K562 (cell line): ENCODE measurements around the gene WWOX. TPM values are rescaled to one million over a fixed set of nuclear protein-coding genes. Genes with fewer than 3 reads are reported as not detected.

Experiments used
- ATAC-seq: fragments of 200-7000 bp; cut with Tn5 transposase; 3 replicates; pipeline ENCODE4 v1.9.1; 2020; ENCODE audit warnings: moderate library complexity
- BruUV-seq: library from RNA; stranded (reverse); fragments of 400-500 nt; replicated peaks from 2 replicates; lab custom pipeline; 2021; lab: Mats Ljungman, UMichigan
- CTCF ChIA-PET: fragments of 300-600 bp; formaldehyde crosslinking; extraction: SDS; loops from one replicate; lab custom pipeline; 2021; ENCODE audit warnings: low intra/inter-chr PET ratio; lab: Yijun Ruan, JAX
- POLR2A ChIA-PET: fragments of 300-600, 350-650 bp; sonication (Branson Sonifier 250); formaldehyde crosslinking; extraction: SDS; loops from one replicate; lab custom pipeline; 2021; ENCODE audit warnings: antibody characterized with exemption, inconsistent platforms; lab: Yijun Ruan, JAX
- DNase-seq, 4 experiments: peaks; one replicate each; pipeline versions ENCODE4 v3.0.0 to v3.0.0-alpha.2; 2011 to 2018; ENCODE audit warnings: low spot score in 3 of 4, mixed read lengths in 3 of 4; ENCODE audit errors: extremely low read depth in 1 of 4
- FAIRE-seq: peaks from 2 replicates; lab custom pipeline; 2011; peaks lifted over from hg19 to GRCh38; lab: Jason Lieb, UNC
- H2AFZ ChIP-seq: 2 replicates; pipeline ENCODE4 v1.6.0; 2011; ENCODE audit warnings: low read depth, low read length, control low read depth, inconsistent platforms
- H3K27ac ChIP-seq: fragments of 200-600 bp; 3 replicates; pipeline ENCODE4 v1.8.0; 2011; ENCODE audit warnings: low read depth, mild to moderate bottlenecking, control low read depth, inconsistent platforms, low read length, moderate library complexity, mixed read lengths; ENCODE audit errors: extremely low read depth
- H3K27me3 ChIP-seq, 2 experiments: fragments of 300-600 bp in 1 of 2; 2 replicates in 1 of 2; 3 replicates in 1 of 2; pipeline versions ENCODE4 v1.6.0 to v1.8.0; 2011; ENCODE audit warnings: inconsistent platforms in 2 of 2, low read length in 2 of 2, mild to moderate bottlenecking in 1 of 2, mixed read lengths in 1 of 2, moderate library complexity in 1 of 2; ENCODE audit not compliant: control insufficient read depth in 2 of 2, insufficient read depth in 2 of 2
- H3K36me3 ChIP-seq: fragments of 300-600 bp; 3 replicates; pipeline ENCODE4 v1.8.0; 2011; ENCODE audit warnings: mild to moderate bottlenecking, low read length, inconsistent platforms; ENCODE audit not compliant: control insufficient read depth, insufficient read depth
- H3K4me1 ChIP-seq, 2 experiments: fragments of 200-600 bp in 1 of 2; replicated peaks in 1 of 2; 2 replicates in 1 of 2; 3 replicates in 1 of 2; pipeline versions ENCODE4 v1.5.1 to v1.8.0; 2011; ENCODE audit warnings: inconsistent platforms in 2 of 2, low read length in 2 of 2, mild to moderate bottlenecking in 1 of 2, mixed read lengths in 1 of 2, moderate library complexity in 1 of 2; ENCODE audit not compliant: control insufficient read depth in 2 of 2, insufficient read depth in 2 of 2
- H3K4me2 ChIP-seq: 2 replicates; pipeline ENCODE4 v1.6.1; 2011; ENCODE audit warnings: low read length, control low read depth, inconsistent platforms, mixed read lengths; ENCODE audit not compliant: insufficient read depth
- H3K4me3 ChIP-seq: fragments of 200-600 bp; sonication (generic), shearing (Covaris generic); 2 replicates; pipeline ENCODE4 v1.5.1; 2016; ENCODE audit warnings: control low read depth, inconsistent platforms
- H3K79me2 ChIP-seq: fragments of 200-600 bp; 3 replicates; pipeline ENCODE4 v1.8.0; 2011; ENCODE audit warnings: low read length, inconsistent platforms; ENCODE audit not compliant: control insufficient read depth, insufficient read depth
- H3K9ac ChIP-seq, 2 experiments: 2 replicates each; pipeline versions ENCODE4 v1.6.0 to v1.6.1; 2011; ENCODE audit warnings: low read depth in 2 of 2, low read length in 2 of 2, control low read depth in 1 of 2, inconsistent platforms in 1 of 2, mild to moderate bottlenecking in 1 of 2, mixed read lengths in 1 of 2; ENCODE audit not compliant: insufficient read depth in 1 of 2
- H3K9me1 ChIP-seq: one replicate; pipeline ENCODE4 v1.6.0; 2011; ENCODE audit warnings: inconsistent platforms, mild to moderate bottlenecking, low read length, moderate library complexity; ENCODE audit not compliant: control insufficient read depth, insufficient read depth
- H3K9me3 ChIP-seq: replicated peaks from 2 replicates; pipeline ENCODE4 v1.5.1; 2011; ENCODE audit warnings: low read depth, low read length, inconsistent platforms; ENCODE audit not compliant: control insufficient read depth, insufficient read depth
- H4K20me1 ChIP-seq: replicated peaks from 2 replicates; pipeline ENCODE4 v1.6.1; 2011; ENCODE audit warnings: low read length, inconsistent platforms, mixed read lengths; ENCODE audit not compliant: control insufficient read depth, insufficient read depth
- ATF1 ChIP-seq, 2 experiments: fragments of 450-650 bp in 1 of 2; IDR thresholded peaks; 2 replicates each; pipeline ENCODE4 v1.6.1; 2016; ENCODE audit warnings: missing compliant biosample characterization in 1 of 2, missing genetic modification characterization in 1 of 2
- ATF3 ChIP-seq, 2 experiments: fragments of 450-650 bp in 1 of 2; sonication (generic) in 1 of 2; formaldehyde crosslinking in 1 of 2; IDR thresholded peaks in 1 of 2; conservative IDR thresholded peaks in 1 of 2; 2 replicates each; pipeline versions ENCODE4 v1.6.1 to v1.8.1; 2016 to 2023; ENCODE audit warnings: mild to moderate bottlenecking in 2 of 2, moderate library complexity in 2 of 2, inconsistent platforms in 1 of 2, missing genetic modification reagents in 1 of 2
- BCLAF1 ChIP-seq, 2 experiments: fragments of 450-650 bp in 1 of 2; IDR thresholded peaks; 2 replicates each; pipeline ENCODE4 v1.6.1; 2011 to 2017; ENCODE audit warnings: low read depth in 2 of 2, antibody characterized with exemption in 1 of 2, borderline replicate concordance in 1 of 2, low read length in 1 of 2, mild to moderate bottlenecking in 1 of 2, mixed read lengths in 1 of 2; ENCODE audit not compliant: control insufficient read depth in 1 of 2
- BRD4 ChIP-seq: fragments of 200-600 bp; sonication (generic); IDR thresholded peaks from 2 replicates; pipeline ENCODE4 v1.6.1; 2017; ENCODE audit warnings: inconsistent platforms
- BRF1 ChIP-seq: IDR thresholded peaks from 3 replicates; pipeline ENCODE4 v1.6.1; 2011; ENCODE audit warnings: borderline replicate concordance, mild to moderate bottlenecking; ENCODE audit not compliant: insufficient read length; ENCODE audit errors: extremely low read depth
- FOSL1 ChIP-seq: fragments of 200-800 bp; sonication (Bioruptor generic); conservative IDR thresholded peaks from 2 replicates; pipeline ENCODE4 v1.6.1; 2016; ENCODE audit warnings: missing genetic modification characterization, missing compliant biosample characterization
- GATA2 ChIP-seq: sonication (generic); formaldehyde crosslinking; IDR thresholded peaks from 2 replicates; pipeline ENCODE4 v1.4.0; 2020; ENCODE audit warnings: mild to moderate bottlenecking, missing genetic modification reagents
- GATAD2B ChIP-seq: fragments of 450-650 bp; IDR thresholded peaks from 2 replicates; pipeline ENCODE4 v1.6.1; 2017; ENCODE audit warnings: mild to moderate bottlenecking, borderline replicate concordance
- MITF ChIP-seq: IDR thresholded peaks from 2 replicates; pipeline ENCODE4 v1.6.1; 2014; ENCODE audit warnings: antibody characterized with exemption
- MXD1 ChIP-seq: fragments of 250-450 bp; sonication (Bioruptor Pico); IDR thresholded peaks from 2 replicates; pipeline ENCODE4 v1.8.0; 2021; ENCODE audit warnings: borderline replicate concordance, mild to moderate bottlenecking, moderate library complexity; ENCODE audit not compliant: poor library complexity, severe bottlenecking
- POLR2AphosphoS5 ChIP-seq: IDR thresholded peaks from 2 replicates; pipeline ENCODE4 v1.6.1; 2011; ENCODE audit warnings: mild to moderate bottlenecking, low read depth, low read length, moderate library complexity; ENCODE audit not compliant: control insufficient read depth, insufficient read depth
- ZNF75A ChIP-seq: fragments of 450-650 bp; formaldehyde crosslinking; IDR thresholded peaks from 2 replicates; pipeline ENCODE4 v1.4.0; 2020; ENCODE audit warnings: mild to moderate bottlenecking
- WGBS: fragments of 100-300 bp; shearing (Covaris generic); methylation state at CpG from one replicate; pipeline ENCODE4 v1.1.6; 2016; ENCODE audit warnings: low coverage, mixed read lengths; ENCODE audit not compliant: insufficient coverage; ENCODE audit errors: missing lambda C conversion rate; 5-methylcytosine and 5-hydroxymethylcytosine counted together
- in situ Hi-C: fragments of 300-500 bp; cut with MboI; formaldehyde crosslinking; loops from 4 replicates; pipeline ENCODE4 v1.15.0; 2018; ENCODE audit warnings: inconsistent platforms, mixed read lengths
- intact Hi-C: fragments of 100-400 bp; cut with micrococcal nuclease; formaldehyde crosslinking; loops from 2 replicates; pipeline ENCODE4 v1.14.2; 2022
- polyA plus RNA-seq, 8 experiments: library from polyadenylated mRNA; depleted of rRNA in 4 of 8; stranded (reverse) in 5 of 8; unstranded in 3 of 8; fragments of >200 nt; fragmentation: Nextera tagmentation in 2 of 8; fragmentation: Illumina TruSeq in 1 of 8; extraction: Ambion mirVana in 2 of 8; extraction: Trizol in 1 of 8; gene quantifications; 2 replicates each; pipeline versions ENCODE4 v1.2.1 to v1.2.3, GENCODE V29; 2011 to 2014; ENCODE audit warnings: inconsistent platforms in 1 of 8, missing spikeins in 1 of 8
- total RNA-seq, 7 experiments: library from RNA; depleted of rRNA in 6 of 7; stranded (reverse); fragments of >200 nt in 6 of 7; fragmentation: Illumina TruSeq in 2 of 7; extraction: Trizol in 2 of 7; gene quantifications; 2 replicates each; pipeline versions ENCODE4 v1.2.1 to v1.2.3, GENCODE V29; 2011 to 2021; ENCODE audit warnings: low replicate concordance in 1 of 7

The WWOX gene
- total and polyA plus RNA-seq, 9 of the 15 experiments (the other 6 are each of a cell fraction or from before 2014, with no cell fraction given) = 1.6 to 22.7 (median 8.1) TPM

- TF ChIP-seq ATF1 (CRISPR knock-in tag; IDR thresholded peaks at IDR 0.05) (no peak), ATF1 (tag; IDR thresholded peaks at IDR 0.05) (peak; percentile 87), ATF3 (IDR thresholded peaks at IDR 0.05) (peak; percentile 75), ATF3 (CRISPR knock-in tag; conservative IDR thresholded peaks at IDR 0.05) (no peak)
Measured at GRCh38 chr16:78796221-78796866, 696.9 kb downstream of the WWOX start (continued).

- Histone ChIP-seq H3K9ac (no peak overlapping the region), H3K27me3 (no peaks in the 10 kb centered on the region; a peak in 2 of 5 replicates), H3K9me3 (no peaks in the 10 kb centered on the region), H3K27ac (no peak overlapping the region), H2AFZ (no peak overlapping the region), H3K4me1 (no peaks in the 10 kb centered on the region), H3K79me2 (no peaks in the 10 kb centered on the region), H3K36me3 (no peaks in the 10 kb centered on the region), H4K20me1 (no peaks in the 10 kb centered on the region), H3K4me3 (no peak overlapping the region), H3K9me1 (no peaks in the 10 kb centered on the region), H3K4me2 (no peak overlapping the region)
- 1% methylated on average over 5 of the region's 5 CpGs for WGBS
- CTCF ChIA-PET = no interaction called here
- FAIRE-seq (no peak), ATAC-seq (no peak), DNase-seq (no peak)
- intact Hi-C loops = no loop called here
- in situ Hi-C loops = no loop called here
- POLR2A ChIA-PET = interaction anchor here (0.6 kb wide), 1 partner anchor 28 kb away, joined by 4 read pairs; no protein-coding TSS in a partner anchor
- no TSS peak for BruUV-seq
- TF ChIP-seq MITF (no peak), BCLAF1 (IDR thresholded peaks at IDR 0.05; ENCODE audit: borderline replicate concordance in 1 of 2, control insufficient read depth in 1 of 2, low read depth in 2 of 2, low read length in 1 of 2) (no peak), MXD1 (CRISPR knock-in tag) (no peak), BRF1 (no peak), ZNF75A (CRISPR knock-in tag) (no peak), FOSL1 (tag) (no peak), GATAD2B (no peak), GATA2 (no peak), POLR2AphosphoS5 (no peak), BRD4 (no peak)
Measured at GRCh38 chr16:78799429-78799828, 700.0 kb downstream of the WWOX start.
